SK-N-SH (cell line): ENCODE data around the gene SECTM1. TPM values are rescaled to one million over a fixed set of nuclear protein-coding genes. Genes with fewer than 3 reads are reported as not detected.
"Not testable (repeated sequence)": the region's sequence is repeated elsewhere in the genome, so short reads cannot be mapped to it uniquely, and the experiment has no call there.

Experiments
- CTCF ChIA-PET: fragments of 300-600, 350-600 bp; formaldehyde crosslinking; extraction: SDS; loops from one replicate; lab custom pipeline; 2021; lab: Yijun Ruan, JAX
- POLR2A ChIA-PET: fragments of 350-600 bp; sonication (Branson Sonifier 250); formaldehyde crosslinking; extraction: SDS; loops from one replicate; lab custom pipeline; 2020; ENCODE audit warnings: antibody characterized with exemption, inconsistent platforms; lab: Yijun Ruan, JAX
- DNase-seq: peaks from one replicate; pipeline ENCODE4 v3.0.0; 2012
- H2AFZ ChIP-seq: fragments of 200-600 bp; sonication (generic); 2 replicates; pipeline ENCODE4 v1.8.1; 2016; ENCODE audit warnings: antibody characterized with exemption, mild to moderate bottlenecking, low read depth
- H3F3A ChIP-seq: fragments of 200-600 bp; sonication (generic); replicated peaks from 2 replicates; pipeline ENCODE3; 2016; ENCODE audit warnings: antibody characterized with exemption, mild to moderate bottlenecking; ENCODE audit not compliant: insufficient read depth
- H3K27ac ChIP-seq, 2 experiments: fragments of 200-500 bp in 1 of 2; fragments of 200-600 bp in 1 of 2; sonication (Bioruptor generic) in 1 of 2; sonication (generic), shearing (Covaris generic) in 1 of 2; 2 replicates each; pipeline versions ENCODE4 v1.5.1 to v1.6.1; 2014 to 2016; ENCODE audit warnings: low read depth in 2 of 2, inconsistent platforms in 1 of 2, low read length in 1 of 2, mild to moderate bottlenecking in 1 of 2, mixed read lengths in 1 of 2
- H3K27me3 ChIP-seq: fragments of 200-600 bp; sonication (generic), shearing (Covaris generic); 2 replicates; pipeline ENCODE4 v1.6.1; 2016; ENCODE audit warnings: mixed run types; ENCODE audit not compliant: insufficient read depth
- H3K36me3 ChIP-seq, 2 experiments: fragments of 200-500 bp in 1 of 2; fragments of 200-600 bp in 1 of 2; sonication (Bioruptor generic) in 1 of 2; sonication (generic) in 1 of 2; replicated peaks in 1 of 2; 2 replicates each; pipeline versions ENCODE3 to v1.5.1; 2014 to 2016; ENCODE audit warnings: low read length in 1 of 2, mild to moderate bottlenecking in 1 of 2; ENCODE audit not compliant: insufficient read depth in 2 of 2, control insufficient read depth in 1 of 2
- H3K4me1 ChIP-seq, 2 experiments: fragments of 200-500 bp in 1 of 2; fragments of 200-600 bp in 1 of 2; sonication (Bioruptor generic) in 1 of 2; sonication (generic), shearing (Covaris generic) in 1 of 2; 2 replicates each; pipeline versions ENCODE4 v1.5.1 to v1.6.1; 2014 to 2016; ENCODE audit warnings: low read depth in 1 of 2, low read length in 1 of 2, mixed run types in 1 of 2; ENCODE audit not compliant: insufficient read depth in 2 of 2, control insufficient read depth in 1 of 2
- H3K4me2 ChIP-seq: fragments of 200-600 bp; sonication (generic), shearing (Covaris generic); 2 replicates; pipeline ENCODE4 v1.6.1; 2017; ENCODE audit warnings: mixed run types
- H3K4me3 ChIP-seq, 2 experiments: fragments of 200-500 bp in 1 of 2; fragments of 200-600 bp in 1 of 2; sonication (Bioruptor generic) in 1 of 2; sonication (generic), shearing (Covaris generic) in 1 of 2; 2 replicates each; pipeline versions ENCODE4 v1.5.1 to v1.8.1; 2014 to 2016; ENCODE audit warnings: low read depth in 2 of 2, inconsistent platforms in 1 of 2, low read length in 1 of 2, mild to moderate bottlenecking in 1 of 2, mixed read lengths in 1 of 2, moderate library complexity in 1 of 2
- H3K79me2 ChIP-seq: fragments of 200-600 bp; sonication (generic); 2 replicates; pipeline ENCODE4 v1.8.1; 2017; ENCODE audit warnings: mild to moderate bottlenecking; ENCODE audit not compliant: insufficient read depth
- H3K9ac ChIP-seq: fragments of 200-600 bp; sonication (generic); 2 replicates; pipeline ENCODE4 v1.6.1; 2017; ENCODE audit warnings: mixed run types
- H3K9me2 ChIP-seq: fragments of 200-600 bp; sonication (generic); 2 replicates; pipeline ENCODE4 v1.6.1; 2017; ENCODE audit warnings: mixed run types
- H3K9me3 ChIP-seq: fragments of 200-600 bp; sonication (generic); 2 replicates; pipeline ENCODE4 v1.6.1; 2017; ENCODE audit warnings: mixed run types, mild to moderate bottlenecking, moderate library complexity
- H4K20me1 ChIP-seq: fragments of 200-600 bp; sonication (generic); 2 replicates; pipeline ENCODE4 v1.6.1; 2017; ENCODE audit warnings: mild to moderate bottlenecking, mixed run types; ENCODE audit not compliant: insufficient read depth
- EP300 ChIP-seq, 2 experiments: IDR thresholded peaks; 2 replicates each; pipeline versions ENCODE4 v1.4.0 to v1.6.1; 2012; ENCODE audit warnings: borderline replicate concordance in 1 of 2, low read depth in 1 of 2, low read length in 1 of 2
- EZH2phosphoT487 ChIP-seq: fragments of 200-600 bp; sonication (generic); IDR thresholded peaks from 2 replicates; pipeline ENCODE4 v1.6.1; 2017; ENCODE audit warnings: low read depth, mixed run types, mild to moderate bottlenecking, antibody characterized with exemption, moderate library complexity, borderline replicate concordance
- FOXJ3 ChIP-seq: sonication (generic); formaldehyde crosslinking; IDR thresholded peaks from 2 replicates; pipeline ENCODE4 v1.5.1; 2020; ENCODE audit warnings: mild to moderate bottlenecking, missing genetic modification reagents
- RAD21 ChIP-seq: IDR thresholded peaks from 2 replicates; pipeline ENCODE4 v1.6.1; 2012; ENCODE audit warnings: mild to moderate bottlenecking, low read length
- RXRA ChIP-seq: IDR thresholded peaks from 2 replicates; pipeline ENCODE4 v1.4.0; 2012; ENCODE audit warnings: low read depth, mild to moderate bottlenecking, borderline replicate concordance
- ZBTB33 ChIP-seq: IDR thresholded peaks from 2 replicates; pipeline ENCODE4 v1.4.0; 2012; ENCODE audit warnings: low read depth, borderline replicate concordance
- WGBS: methylation state at CpG from one replicate; pipeline ENCODE4 v1.1.6; 2017; ENCODE audit warnings: low lambda C conversion rate; 5-methylcytosine and 5-hydroxymethylcytosine counted together
- polyA plus RNA-seq, 3 experiments: library from polyadenylated mRNA; depleted of rRNA; stranded (reverse); fragments of >200 nt; gene quantifications; 2 replicates each; pipeline ENCODE4 v1.2.3, GENCODE V29; 2012
- TF ChIP-seq, protein P1 (sequence below): fragments of 200-600 bp; sonication (generic); IDR thresholded peaks from 2 replicates; pipeline ENCODE4 v1.6.1; 2017; ENCODE audit warnings: antibody characterized with exemption, mild to moderate bottlenecking, moderate library complexity

SECTM1 gene
- polyA plus RNA-seq, 1 of the 3 experiments (the other 2 are of a cell fraction), result 3.8 TPM

DNA sequence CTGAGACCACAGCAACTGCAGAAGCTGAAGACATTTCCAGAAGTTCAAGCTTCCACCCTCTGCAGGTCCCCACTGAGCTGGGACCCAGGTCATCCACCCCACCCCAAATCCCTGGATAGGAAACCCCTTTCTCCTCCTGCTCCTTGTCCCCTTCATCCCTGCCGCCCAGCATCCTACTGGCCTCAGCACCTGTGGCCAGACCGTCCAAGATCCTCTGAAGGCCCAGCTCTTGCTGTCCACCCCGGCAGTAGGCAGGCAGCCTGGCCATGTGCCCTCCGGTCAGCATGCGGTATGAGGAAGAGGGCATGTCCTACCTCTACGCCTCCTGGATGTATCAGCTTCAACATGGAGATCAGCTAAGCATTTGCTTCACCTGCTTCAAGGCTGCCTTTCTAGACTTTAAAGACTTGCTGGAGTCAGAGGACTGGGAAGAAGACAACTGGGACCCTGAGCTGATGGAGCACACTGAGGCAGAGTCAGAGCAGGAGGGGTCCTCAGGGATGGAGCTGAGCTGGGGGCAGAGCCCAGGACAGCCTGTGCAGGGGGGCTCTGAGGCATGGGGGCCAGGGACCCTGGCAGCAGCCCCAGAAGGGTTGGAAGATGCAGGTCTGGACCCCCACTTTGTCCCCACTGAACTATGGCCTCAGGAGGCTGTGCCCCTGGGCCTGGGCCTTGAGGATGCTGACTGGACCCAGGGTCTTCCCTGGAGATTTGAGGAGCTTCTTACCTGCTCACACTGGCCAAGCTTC lies 28.5 kb upstream of the SECTM1 start:
- Histone ChIP-seq H3K4me1 (peaks cover 0 to 8% of the 10 kb centered on the region in 2 experiments; a peak in 1 of 4 replicates), H3K36me3 (no peaks in the 10 kb centered on the region), H3F3A (peaks cover 11% of the 10 kb centered on the region), H3K27ac (no peak overlapping the region), H3K9me2 (no peaks in the 10 kb centered on the region), H3K27me3 (peaks cover 7% of the 10 kb centered on the region), H3K4me2 (no peak overlapping the region), H3K4me3 (no peak overlapping the region), H2AFZ (no peak overlapping the region), H3K9me3 (no peaks in the 10 kb centered on the region), H4K20me1 (no peaks in the 10 kb centered on the region), H3K79me2 (no peaks in the 10 kb centered on the region), H3K9ac (no peak overlapping the region)
- DNase-seq, result no peak
- CTCF ChIA-PET, result interaction anchor here (0.5 to 3.2 kb wide), 11 partner anchors 9 to 1373 kb away, joined by 3 to 20 read pairs (median 4); partner anchors contain the start of gene UTS2R
- POLR2A ChIA-PET, result no interaction called here
- 92% methylated on average over 6 of the region's 6 CpGs for WGBS
- TF ChIP-seq, protein P1, sequence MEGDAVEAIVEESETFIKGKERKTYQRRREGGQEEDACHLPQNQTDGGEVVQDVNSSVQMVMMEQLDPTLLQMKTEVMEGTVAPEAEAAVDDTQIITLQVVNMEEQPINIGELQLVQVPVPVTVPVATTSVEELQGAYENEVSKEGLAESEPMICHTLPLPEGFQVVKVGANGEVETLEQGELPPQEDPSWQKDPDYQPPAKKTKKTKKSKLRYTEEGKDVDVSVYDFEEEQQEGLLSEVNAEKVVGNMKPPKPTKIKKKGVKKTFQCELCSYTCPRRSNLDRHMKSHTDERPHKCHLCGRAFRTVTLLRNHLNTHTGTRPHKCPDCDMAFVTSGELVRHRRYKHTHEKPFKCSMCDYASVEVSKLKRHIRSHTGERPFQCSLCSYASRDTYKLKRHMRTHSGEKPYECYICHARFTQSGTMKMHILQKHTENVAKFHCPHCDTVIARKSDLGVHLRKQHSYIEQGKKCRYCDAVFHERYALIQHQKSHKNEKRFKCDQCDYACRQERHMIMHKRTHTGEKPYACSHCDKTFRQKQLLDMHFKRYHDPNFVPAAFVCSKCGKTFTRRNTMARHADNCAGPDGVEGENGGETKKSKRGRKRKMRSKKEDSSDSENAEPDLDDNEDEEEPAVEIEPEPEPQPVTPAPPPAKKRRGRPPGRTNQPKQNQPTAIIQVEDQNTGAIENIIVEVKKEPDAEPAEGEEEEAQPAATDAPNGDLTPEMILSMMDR, result no peak
- TF ChIP-seq EZH2phosphoT487 (no peak), ZBTB33 (no peak), RXRA (no peak), EP300 (IDR thresholded peaks at IDR 0.05; ENCODE audit: borderline replicate concordance in 1 of 2, low read depth in 1 of 2, low read length in 1 of 2) (no peak), FOXJ3 (CRISPR knock-in tag) (no peak), RAD21 (no peak)

GRCh38 chr17:82359451-82360074 lies 26.0 kb upstream of the SECTM1 start:
- DNase-seq, H3K9ac ChIP-seq, H3K79me2 ChIP-seq, H2AFZ ChIP-seq, H3K27ac ChIP-seq, H3K27me3 ChIP-seq, H3K4me2 ChIP-seq, POLR2A ChIA-PET, H3K9me2 ChIP-seq, H3K9me3 ChIP-seq, H3K4me1 ChIP-seq, H3F3A ChIP-seq, H3K36me3 ChIP-seq, H3K4me3 ChIP-seq, H4K20me1 ChIP-seq: not testable (repeated sequence)
- 35% methylated on average over 1 of the region's 1 CpG for WGBS
- CTCF ChIA-PET, result interaction anchor here (0.9 to 5.5 kb wide), 4 partner anchors 11 to 58 kb away, joined by 3 to 76 read pairs (median 8); partner anchors contain the start of gene HEXD
